Activated CD4-positive, alpha-beta T cell treated with anti-CD3 and anti-CD28 coated beads, Interleukin-2, Interleukin-6, amounts not matched to agents 100 ng/mL and 50 ng/mL, durations not matched to agents 16 hours and 8 hours (primary cell): Measurements from ENCODE around the gene PGLYRP1.

Source experiments
- DNase-seq: peaks from one replicate; pipeline ENCODE4 v3.0.0-alpha.2; 2020

PGLYRP1 gene

DNA sequence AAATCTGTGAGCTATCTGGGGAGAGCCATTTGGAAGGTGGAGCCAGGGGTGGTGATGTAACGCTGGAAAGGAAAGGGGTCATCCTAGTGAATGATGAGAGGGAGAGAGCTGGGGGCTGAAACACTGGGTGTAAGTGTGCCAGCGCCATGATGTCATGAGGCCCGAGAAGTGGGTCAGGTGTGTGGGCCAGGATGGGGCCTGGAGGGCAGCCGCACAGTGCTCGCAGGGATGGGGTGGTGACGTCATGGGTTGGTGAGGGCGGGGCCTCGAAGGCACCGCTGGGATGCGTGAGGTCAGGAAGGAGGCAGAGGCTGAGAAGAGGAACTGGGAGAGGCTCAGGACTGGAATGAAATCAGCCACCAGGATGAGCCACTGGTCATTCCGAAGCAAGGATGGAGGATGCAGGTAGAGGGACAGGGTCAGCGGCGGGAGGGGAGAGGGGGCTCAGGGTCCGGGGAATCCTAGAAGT is 23.2 kb downstream of the PGLYRP1 start:
- peak; percentile 14 for DNase-seq

GRCh38 chr19:45998834-45999233 is 24.0 kb downstream of the PGLYRP1 start:
- DNase-seq, result no peak

DNA sequence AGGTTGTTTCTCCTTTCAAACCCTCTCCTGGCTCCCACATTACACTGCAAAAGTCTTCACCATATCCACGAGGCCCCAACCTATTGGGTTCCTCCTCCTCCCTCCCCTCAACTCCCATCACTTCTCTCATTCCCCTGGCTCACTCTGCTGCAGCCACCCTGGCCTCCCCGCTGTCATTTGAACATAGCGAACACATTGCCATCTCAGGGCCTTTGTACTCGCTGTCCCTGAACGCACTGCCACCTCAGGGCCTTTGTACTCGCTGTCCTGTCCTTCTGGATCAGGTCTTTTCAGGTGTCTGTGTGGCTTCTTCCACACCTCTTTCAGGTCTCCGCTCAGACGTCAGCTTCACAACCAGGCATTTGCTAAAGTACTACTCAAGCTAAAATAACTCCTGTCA is 25.9 kb downstream of the PGLYRP1 start:
- no peak for DNase-seq

DNA sequence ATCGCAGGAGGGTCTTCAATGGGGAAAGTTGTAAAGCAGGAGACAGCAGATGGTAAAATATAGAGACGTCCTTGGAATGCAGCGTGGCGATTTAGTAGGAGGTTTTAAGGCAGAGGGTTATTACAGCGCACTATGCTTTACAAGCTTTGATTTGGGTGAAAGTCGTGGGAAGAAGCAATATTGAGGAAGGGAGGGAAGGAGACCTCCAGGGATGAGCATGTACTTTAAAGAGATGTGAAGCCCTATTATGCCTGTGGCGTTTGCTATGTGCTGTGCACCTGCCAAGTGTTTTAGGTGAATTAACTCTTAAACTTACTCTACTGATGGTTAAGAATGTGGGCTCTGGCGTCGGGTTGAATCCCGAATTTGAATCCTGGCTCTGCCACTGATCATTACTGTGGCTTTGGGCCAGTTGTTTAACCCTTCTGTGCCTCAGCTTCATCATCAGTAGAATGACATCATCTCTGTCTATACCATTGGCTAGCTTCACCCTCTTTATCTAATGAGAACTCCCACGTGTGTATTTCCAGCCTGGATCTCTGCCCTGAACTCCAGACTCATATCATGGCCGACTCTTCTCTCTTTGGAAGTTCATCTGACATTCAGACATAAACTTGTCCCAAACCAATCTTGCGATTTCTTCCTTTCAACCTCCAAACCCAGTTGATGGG is 27.0 kb downstream of the PGLYRP1 start:
- no peak for DNase-seq

DNA sequence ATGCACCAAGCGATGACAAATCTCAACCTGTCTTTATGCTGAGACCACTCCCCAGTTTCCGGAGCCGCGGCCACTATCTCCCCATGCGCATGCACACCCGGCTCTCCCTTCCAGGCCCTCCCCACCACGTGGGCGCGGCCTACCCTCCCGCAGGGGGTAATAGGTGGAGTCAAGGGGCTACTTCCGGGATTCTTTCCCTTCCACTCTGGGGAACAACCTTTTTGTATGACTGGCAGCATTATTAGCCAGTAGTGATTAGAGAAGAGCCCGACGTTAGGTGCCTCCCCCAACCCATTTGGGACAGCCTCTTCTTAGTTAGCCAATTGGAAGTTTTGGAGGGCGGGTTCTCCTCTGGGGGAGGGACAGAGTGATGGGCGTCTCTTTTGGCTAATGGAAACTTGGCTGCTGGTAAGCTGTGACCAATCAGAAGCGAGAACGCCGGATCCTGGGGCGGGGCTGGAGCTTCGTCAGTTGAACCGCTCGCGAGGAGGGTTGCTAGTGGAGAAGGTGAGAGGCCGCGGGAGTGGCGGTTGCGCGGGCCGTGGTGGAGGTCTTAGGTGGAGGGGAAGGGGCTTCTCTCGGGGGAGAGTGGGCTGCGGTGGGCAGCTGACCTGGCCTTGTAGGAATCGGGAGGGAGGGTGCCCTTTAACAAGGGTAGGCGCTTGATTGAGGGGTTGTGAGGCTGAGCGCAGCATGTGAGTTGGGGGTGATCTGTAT is 27.7 kb downstream of the PGLYRP1 start, which contains the start of gene CCDC61:
Gene CCDC61, plus strand, starts transcription at position 470 of the 717 bp plus-strand sequence. CDS start 7,552 bp downstream, outside the sequence.
- peak; percentile 100 for DNase-seq

DNA sequence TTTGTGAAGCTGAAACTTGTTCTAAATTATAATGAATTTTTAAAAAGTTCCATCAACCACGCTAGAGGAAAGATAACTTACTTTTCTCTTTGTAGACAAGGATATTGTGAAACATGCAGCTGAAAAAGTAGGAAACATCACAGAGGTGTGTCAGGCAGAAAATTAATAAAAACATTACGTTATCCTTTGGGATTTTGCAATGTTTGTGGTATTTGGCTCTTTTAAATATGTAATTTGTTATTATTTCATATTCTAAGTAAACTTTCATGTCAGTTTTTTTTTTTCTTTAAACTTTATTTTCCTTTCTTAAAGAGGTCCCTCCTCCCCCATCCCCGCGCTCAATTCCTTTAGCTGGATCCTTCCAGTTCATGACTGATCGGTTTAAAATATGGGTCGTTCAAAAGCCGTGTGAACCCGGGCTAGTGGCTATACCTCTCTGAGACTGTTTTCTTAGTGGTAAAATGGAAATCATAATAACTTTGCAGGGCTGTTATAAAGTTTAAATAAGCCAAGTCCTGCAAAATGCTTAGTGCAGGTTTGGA is 28.3 kb downstream of the PGLYRP1 start:
- DNase-seq, result no peak

GRCh38 chr19:45990113-45990728 is 32.6 kb downstream of the PGLYRP1 start:
- DNase-seq, result no peak

GRCh38 chr19:45985321-45985720 is 37.5 kb downstream of the PGLYRP1 start:
- DNase-seq, result no peak

DNA sequence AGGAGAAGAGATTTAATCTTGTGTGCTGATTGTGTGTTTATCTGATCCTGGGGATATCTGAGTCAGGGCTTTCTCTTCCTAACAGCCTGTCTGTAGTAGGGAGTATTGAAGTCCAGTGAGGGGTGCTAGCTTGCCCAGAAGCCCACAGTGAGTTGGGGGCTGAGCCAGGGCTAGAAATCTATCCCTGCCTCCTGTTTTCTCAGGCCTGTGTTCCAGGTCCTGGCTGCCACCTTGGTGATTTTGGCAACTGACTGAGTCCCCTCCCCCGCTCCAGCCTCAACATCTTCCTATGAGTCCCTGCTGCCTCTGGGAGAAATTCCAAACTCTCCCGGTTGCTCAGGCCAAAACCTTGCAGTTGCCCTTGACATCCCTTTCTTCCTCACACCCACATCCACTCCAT is 41.5 kb downstream of the PGLYRP1 start:
- DNase-seq, result no peak

DNA sequence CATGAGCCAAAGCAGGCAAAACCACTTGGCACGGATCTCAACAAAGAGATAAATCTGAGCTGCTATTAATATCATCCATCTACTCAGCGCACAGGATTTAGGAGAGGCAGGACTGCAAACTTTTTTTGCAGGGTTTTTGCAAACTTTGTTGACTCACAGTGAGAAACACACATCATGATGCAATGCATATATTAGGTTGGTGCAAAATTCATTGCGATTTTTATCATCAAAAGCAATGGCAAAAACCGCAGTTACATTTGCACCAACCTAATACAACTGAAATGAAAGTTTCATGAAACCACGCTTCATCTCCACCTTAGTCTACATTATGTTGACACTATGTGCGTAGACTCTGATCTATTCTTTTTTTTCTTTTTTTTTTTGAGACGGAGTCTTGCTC is 44.7 kb downstream of the PGLYRP1 start:
- no peak for DNase-seq

DNA sequence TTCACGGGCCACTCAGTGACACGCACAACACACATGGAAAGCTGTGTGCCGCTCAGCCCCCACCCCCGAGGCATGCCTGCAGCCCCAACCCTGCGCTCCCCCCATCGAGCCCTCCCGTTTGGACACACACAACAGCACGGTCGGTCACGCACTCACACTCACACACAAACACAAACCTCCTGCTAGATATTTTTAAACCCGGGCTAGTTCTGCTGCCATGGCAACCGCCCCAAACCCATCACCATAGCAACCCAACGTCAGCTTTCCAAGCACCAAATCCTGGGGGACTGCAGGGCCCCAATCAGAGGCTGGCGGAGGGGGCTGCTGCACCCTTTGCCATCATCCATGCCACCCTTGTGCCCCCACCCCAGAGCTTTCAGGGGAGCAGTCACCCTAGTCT is 46.7 kb downstream of the PGLYRP1 start:
- no peak for DNase-seq

- no peak for DNase-seq
These were observed 47.4 kb downstream of the PGLYRP1 start for GRCh38 chr19:45975306-45976070.

DNA sequence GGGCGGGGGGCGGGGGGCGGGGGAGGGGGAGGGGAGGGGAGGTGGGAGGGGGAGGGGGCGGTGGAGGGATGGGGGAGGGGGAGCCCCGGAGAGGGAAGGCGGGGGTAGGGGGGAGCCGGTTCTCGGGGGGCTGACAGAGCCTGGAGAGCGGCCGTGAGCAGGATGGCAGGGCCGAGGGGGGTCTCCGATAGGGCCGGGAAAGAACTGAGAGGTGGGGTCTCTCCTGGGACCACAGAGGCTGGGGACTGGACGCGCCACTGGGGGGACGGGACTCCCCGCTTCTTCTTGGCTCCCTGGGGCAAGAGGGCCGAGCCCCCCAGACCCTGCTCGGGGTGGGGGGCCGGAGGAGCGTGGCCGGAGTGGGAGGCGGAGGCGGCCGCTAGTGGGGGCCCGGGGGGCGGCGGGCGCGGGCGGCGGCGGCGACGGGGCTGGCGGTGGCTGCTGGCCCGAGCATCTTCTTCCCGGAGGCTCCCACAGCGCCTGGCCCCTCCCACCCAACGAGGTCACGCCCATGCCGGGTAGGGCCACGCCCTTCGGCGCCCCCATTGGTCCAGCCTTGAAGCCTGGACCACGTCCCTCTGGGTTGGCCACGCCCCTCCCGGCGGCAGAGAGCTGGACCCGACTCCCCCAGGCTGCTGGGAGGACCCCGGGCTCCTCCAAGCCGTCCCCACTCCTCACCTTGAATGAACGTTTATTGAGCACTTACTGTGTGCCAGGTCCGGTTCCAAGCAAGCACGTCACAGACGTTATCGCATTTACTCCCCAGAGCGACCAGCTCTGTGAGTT is 49.1 kb downstream of the PGLYRP1 start, which contains the start of gene NOVA2:
Gene NOVA2, minus strand, starts transcription at position 313 of the 786 bp plus-strand sequence. CDS start 514 bp downstream, outside the sequence.
- peak; percentile 71 for DNase-seq

DNA sequence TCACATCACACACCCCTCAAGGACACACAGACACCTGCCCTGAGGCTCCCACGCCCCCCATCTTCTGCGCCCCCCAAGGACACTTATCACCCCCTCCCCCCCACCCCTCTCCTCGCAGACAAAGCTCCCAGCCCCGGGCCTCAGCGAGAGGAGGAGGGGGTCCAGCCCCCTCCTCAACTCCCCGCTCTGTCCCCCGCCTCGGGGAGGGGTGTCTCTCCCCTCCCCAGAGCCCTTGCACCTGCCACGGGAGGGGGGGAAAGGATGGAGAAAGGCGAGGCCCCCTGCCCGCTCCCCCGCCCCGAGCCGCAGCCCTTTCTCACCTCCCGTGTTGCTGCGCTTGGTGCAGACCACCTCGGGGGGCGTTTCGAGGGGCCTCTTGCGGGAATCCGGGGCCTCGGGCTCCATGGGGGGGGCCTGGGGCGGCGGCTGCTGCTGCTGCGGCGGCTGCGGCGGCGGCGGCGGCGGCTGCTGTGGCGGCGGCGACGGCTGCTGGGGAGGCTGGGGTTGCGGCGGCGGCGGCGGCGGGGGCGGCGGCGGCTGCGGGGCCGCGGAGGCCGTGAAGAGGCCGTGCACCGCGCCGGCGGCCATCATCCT is 49.8 kb downstream of the PGLYRP1 start:
- DNase-seq, result no peak

- peak; percentile 12 for DNase-seq
These were observed 50.5 kb downstream of the PGLYRP1 start for GRCh38 chr19:45972081-45972946.

- no peak for DNase-seq
These were observed 51.5 kb downstream of the PGLYRP1 start for GRCh38 chr19:45971260-45971902.

- no peak for DNase-seq
These were observed 53.2 kb downstream of the PGLYRP1 start for GRCh38 chr19:45969676-45970075.
